ENCODE results near the gene AGTR1. TPM values are rescaled to one million over a fixed set of nuclear protein-coding genes. Genes with fewer than 3 reads are reported as not detected.

The AGTR1 gene
- total and polyA plus RNA-seq, 2 donors (not counting 3 experiments of a cell fraction or from before 2014, with no cell fraction given): not detected

- Histone ChIP-seq H3K27me3 (ENCODE audit: control insufficient read depth in 2 of 2, insufficient read depth in 2 of 2, low read length in 2 of 2) (no peaks in the 10 kb centered on the region), H3K4me3 (replicated peaks in 1 of 3; ENCODE audit: insufficient read depth in 1 of 3, low read depth in 1 of 3, low read length in 3 of 3) (no peak overlapping the region), H3K4me2 (ENCODE audit: insufficient read depth, low read length) (no peak overlapping the region), H3K27ac (ENCODE audit: insufficient read depth, low read depth, low read length) (no peak overlapping the region), H3K36me3 (ENCODE audit: control insufficient read depth in 2 of 2, extremely low read depth in 1 of 2, insufficient read depth in 2 of 2, low read length in 2 of 2) (no peaks in the 10 kb centered on the region), H3K9me1 (replicated peaks; ENCODE audit: control insufficient read depth, extremely low read depth, insufficient read depth, low read length) (no peaks in the 10 kb centered on the region), H3K9ac (replicated peaks; ENCODE audit: extremely low read depth, insufficient read depth, low read length) (no peak overlapping the region), H3K4me1 (ENCODE audit: control insufficient read depth, extremely low read depth, insufficient read depth, low read length) (no peaks in the 10 kb centered on the region), H3K9me3 (replicated peaks; ENCODE audit: control insufficient read depth, insufficient read depth, low read length) (no peaks in the 10 kb centered on the region), H4K20me1 (replicated peaks; ENCODE audit: control insufficient read depth, extremely low read depth, insufficient read depth, low read length) (no peaks in the 10 kb centered on the region), H3K79me2 (ENCODE audit: control insufficient read depth, insufficient read depth, low read length) (no peaks in the 10 kb centered on the region), H2AFZ (ENCODE audit: low read depth, low read length) (no peak overlapping the region)
- ChIA-PET CTCF (no interaction called here), POLR2A (no interaction called here)
- FAIRE-seq (no peak), DNase-seq (ENCODE audit: low read depth, low spot score) (no peak)
- dilution Hi-C loops (cut with MboI; ENCODE audit: extremely low pct_ligation_motif_present, low sequenced_read_pairs): no loop called here
- TF ChIP-seq POLR2A (IDR thresholded peaks at IDR 0.05; ENCODE audit: low read depth, low read length) (no peak), EZH2 (IDR thresholded peaks at IDR 0.05; ENCODE audit: borderline replicate concordance, low read depth, low read length, severe bottlenecking) (no peak), FOS (IDR thresholded peaks at IDR 0.05; ENCODE audit: borderline replicate concordance, insufficient read depth, low read length) (no peak)
- BruUV-seq (replicated peaks): no TSS peak
- intact Hi-C loops (cut with micrococcal nuclease): no loop called here
Measured at GRCh38 chr3:148755570-148755969, 57.9 kb downstream of the AGTR1 start.

- no peaks in the 10 kb centered on the region for H3K9me1 ChIP-seq (replicated peaks; ENCODE audit: control insufficient read depth, extremely low read depth, insufficient read depth, low read length)
- DNase-seq (ENCODE audit: low read depth, low spot score): no peak
- H3K27me3 ChIP-seq (ENCODE audit: control insufficient read depth in 2 of 2, insufficient read depth in 2 of 2, low read length in 2 of 2): no peaks in the 10 kb centered on the region
- POLR2A ChIA-PET: no interaction called here
- no peak for FAIRE-seq
- CTCF ChIA-PET: no interaction called here
- dilution Hi-C loops (cut with MboI; ENCODE audit: extremely low pct_ligation_motif_present, low sequenced_read_pairs): no loop called here
- no peaks in the 10 kb centered on the region for H3K36me3 ChIP-seq (ENCODE audit: control insufficient read depth in 2 of 2, extremely low read depth in 1 of 2, insufficient read depth in 2 of 2, low read length in 2 of 2)
- no peak overlapping the region for H2AFZ ChIP-seq (ENCODE audit: low read depth, low read length)
- no peaks in the 10 kb centered on the region for H3K79me2 ChIP-seq (ENCODE audit: control insufficient read depth, insufficient read depth, low read length)
- H3K4me1 ChIP-seq (ENCODE audit: control insufficient read depth, extremely low read depth, insufficient read depth, low read length): no peaks in the 10 kb centered on the region
- intact Hi-C loops (cut with micrococcal nuclease): no loop called here
- no peaks in the 10 kb centered on the region for H3K9me3 ChIP-seq (replicated peaks; ENCODE audit: control insufficient read depth, insufficient read depth, low read length)
- TF ChIP-seq MAX (IDR thresholded peaks at IDR 0.05; ENCODE audit: insufficient read depth, insufficient read length) (no peak), CTCF (IDR thresholded peaks at IDR 0.05; ENCODE audit: extremely low read depth in 1 of 2, insufficient read depth in 1 of 2, low read depth in 1 of 2, low read length in 2 of 2) (no peak), GATA2 (IDR thresholded peaks at IDR 0.05; ENCODE audit: insufficient read depth, insufficient read length, low read depth, low read length) (no peak), POLR2AphosphoS5 (IDR thresholded peaks at IDR 0.05; ENCODE audit: insufficient read depth, low read depth, low read length) (no peak), EZH2 (IDR thresholded peaks at IDR 0.05; ENCODE audit: borderline replicate concordance, low read depth, low read length, severe bottlenecking) (no peak), JUN (IDR thresholded peaks at IDR 0.05; ENCODE audit: borderline replicate concordance, insufficient read depth, insufficient read length, low read depth) (no peak), MYC (IDR thresholded peaks at IDR 0.05; ENCODE audit: low read depth, low read length) (no peak), FOS (IDR thresholded peaks at IDR 0.05; ENCODE audit: borderline replicate concordance, insufficient read depth, low read length) (no peak), POLR2A (IDR thresholded peaks at IDR 0.05; ENCODE audit: low read depth, low read length) (no peak)
- no TSS peak for BruUV-seq (replicated peaks)
- no peak overlapping the region for H3K4me3 ChIP-seq (replicated peaks in 1 of 3; ENCODE audit: insufficient read depth in 1 of 3, low read depth in 1 of 3, low read length in 3 of 3)
- H3K4me2 ChIP-seq (ENCODE audit: insufficient read depth, low read length): no peak overlapping the region
- no peaks in the 10 kb centered on the region for H4K20me1 ChIP-seq (replicated peaks; ENCODE audit: control insufficient read depth, extremely low read depth, insufficient read depth, low read length)
- no peak overlapping the region for H3K27ac ChIP-seq (ENCODE audit: insufficient read depth, low read depth, low read length)
- no peak overlapping the region for H3K9ac ChIP-seq (replicated peaks; ENCODE audit: extremely low read depth, insufficient read depth, low read length)
Measured at GRCh38 chr3:148756311-148756710, 58.6 kb downstream of the AGTR1 start.

Data from endothelial cell of umbilical vein (primary cell).